Lower leg skin (tissue), 3 donors: Measurements from ENCODE around the gene CAMKMT.

ENCODE experiments used
- POLR2A ChIP-seq, 2 donors: fragments of 450-650 bp; IDR thresholded peaks; one replicate each; pipeline ENCODE4 v1.6.1; 2016 to 2017; ENCODE audit warnings: antibody characterized with exemption in 2 of 2, mild to moderate bottlenecking in 1 of 2, moderate library complexity in 1 of 2
- TF ChIP-seq, protein P1 (sequence below), 3 donors: fragments of 450-650 bp; IDR thresholded peaks; one replicate each; pipeline ENCODE4 v1.5.1; 2016; ENCODE audit warnings: antibody characterized with exemption in 3 of 3, mild to moderate bottlenecking in 3 of 3, moderate library complexity in 2 of 3

DNA sequence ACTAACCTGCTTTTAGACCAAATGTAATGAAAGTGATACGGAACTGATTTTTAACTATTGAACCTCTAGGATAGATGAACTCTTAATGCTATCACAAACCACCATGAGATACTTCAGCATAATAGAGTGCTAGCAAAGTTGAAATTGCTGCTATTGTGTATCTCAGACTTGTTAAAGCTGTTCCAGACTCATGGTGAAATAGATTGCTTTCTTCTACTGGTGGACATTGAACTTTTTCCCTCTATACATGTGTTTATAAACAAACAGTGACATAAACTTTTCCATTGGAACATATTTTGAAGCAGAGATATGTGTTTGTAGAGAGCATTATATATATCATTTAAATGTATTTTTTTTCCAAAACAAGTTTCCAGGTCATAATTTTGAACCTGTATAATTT, 157.3 kb downstream of the CAMKMT start:
- TF ChIP-seq, protein P1, sequence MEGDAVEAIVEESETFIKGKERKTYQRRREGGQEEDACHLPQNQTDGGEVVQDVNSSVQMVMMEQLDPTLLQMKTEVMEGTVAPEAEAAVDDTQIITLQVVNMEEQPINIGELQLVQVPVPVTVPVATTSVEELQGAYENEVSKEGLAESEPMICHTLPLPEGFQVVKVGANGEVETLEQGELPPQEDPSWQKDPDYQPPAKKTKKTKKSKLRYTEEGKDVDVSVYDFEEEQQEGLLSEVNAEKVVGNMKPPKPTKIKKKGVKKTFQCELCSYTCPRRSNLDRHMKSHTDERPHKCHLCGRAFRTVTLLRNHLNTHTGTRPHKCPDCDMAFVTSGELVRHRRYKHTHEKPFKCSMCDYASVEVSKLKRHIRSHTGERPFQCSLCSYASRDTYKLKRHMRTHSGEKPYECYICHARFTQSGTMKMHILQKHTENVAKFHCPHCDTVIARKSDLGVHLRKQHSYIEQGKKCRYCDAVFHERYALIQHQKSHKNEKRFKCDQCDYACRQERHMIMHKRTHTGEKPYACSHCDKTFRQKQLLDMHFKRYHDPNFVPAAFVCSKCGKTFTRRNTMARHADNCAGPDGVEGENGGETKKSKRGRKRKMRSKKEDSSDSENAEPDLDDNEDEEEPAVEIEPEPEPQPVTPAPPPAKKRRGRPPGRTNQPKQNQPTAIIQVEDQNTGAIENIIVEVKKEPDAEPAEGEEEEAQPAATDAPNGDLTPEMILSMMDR (IDR thresholded peaks at IDR 0.05), result no peak
- TF ChIP-seq POLR2A (IDR thresholded peaks at IDR 0.05), result no peak
